ENCODE measurements around the gene ARL15. TPM values are rescaled to one million over a fixed set of nuclear protein-coding genes. Genes with fewer than 3 reads are reported as not detected.

Gene ARL15
- total RNA-seq, 1 donor from 2014 or later = 14.0 TPM

- Mint-ChIP-seq H3K4me3 (ENCODE audit: unreplicated experiment) (no peak overlapping the region), H3K27ac (ENCODE audit: unreplicated experiment) (no peak overlapping the region), H3K4me1 (ENCODE audit: low read depth) (no peaks in the 10 kb centered on the region), H3K27me3 (ENCODE audit: low read depth) (peaks cover 13% of the 10 kb centered on the region), H3K9me3 (ENCODE audit: low read depth) (no peaks in the 10 kb centered on the region), H3K36me3 (ENCODE audit: low read depth) (peaks cover 1% of the 10 kb centered on the region)
- no peak for TF ChIP-seq CTCF (IDR thresholded peaks at IDR 0.05)
- no peak for DNase-seq (ENCODE audit: low spot score)
Measured at GRCh38 chr5:54320256-54320655, 9.9 kb upstream of the ARL15 start.

GRCh38 chr5:54317511-54318260 is 7.3 kb upstream of the ARL15 start:
- Mint-ChIP-seq H3K4me1 (ENCODE audit: low read depth) (peaks cover 4% of the 10 kb centered on the region), H3K36me3 (ENCODE audit: low read depth) (no peaks in the 10 kb centered on the region), H3K9me3 (ENCODE audit: low read depth) (no peaks in the 10 kb centered on the region), H3K27me3 (ENCODE audit: low read depth) (peaks cover 11% of the 10 kb centered on the region), H3K27ac (ENCODE audit: unreplicated experiment) (no peak overlapping the region), H3K4me3 (ENCODE audit: unreplicated experiment) (no peak overlapping the region)
- no peak for DNase-seq (ENCODE audit: low spot score)
- no peak for TF ChIP-seq CTCF (IDR thresholded peaks at IDR 0.05)

- DNase-seq (ENCODE audit: low spot score) = no peak
- Mint-ChIP-seq H3K9me3 (ENCODE audit: low read depth) (no peaks in the 10 kb centered on the region), H3K27ac (ENCODE audit: unreplicated experiment) (no peak overlapping the region), H3K27me3 (ENCODE audit: low read depth) (peaks cover 11% of the 10 kb centered on the region), H3K4me3 (ENCODE audit: unreplicated experiment) (no peak overlapping the region), H3K4me1 (ENCODE audit: low read depth) (peaks cover 10% of the 10 kb centered on the region), H3K36me3 (ENCODE audit: low read depth) (no peaks in the 10 kb centered on the region)
- no peak for TF ChIP-seq CTCF (IDR thresholded peaks at IDR 0.05)
Measured at GRCh38 chr5:54315736-54316528, 5.6 kb upstream of the ARL15 start.

- H3K9me3 Mint-ChIP-seq (ENCODE audit: low read depth) = no peaks in the 10 kb centered on the region
- no peak for TF ChIP-seq CTCF (IDR thresholded peaks at IDR 0.05)
- DNase-seq (ENCODE audit: low spot score) = no peak
- no peak overlapping the region for H3K27ac Mint-ChIP-seq (ENCODE audit: unreplicated experiment)
- H3K4me1 Mint-ChIP-seq (ENCODE audit: low read depth) = peaks cover 19% of the 10 kb centered on the region
- no peaks in the 10 kb centered on the region for H3K36me3 Mint-ChIP-seq (ENCODE audit: low read depth)
- no peaks in the 10 kb centered on the region for H3K27me3 Mint-ChIP-seq (ENCODE audit: low read depth)
- no peak overlapping the region for H3K4me3 Mint-ChIP-seq (ENCODE audit: unreplicated experiment)
Measured at GRCh38 chr5:54313311-54314270, 3.2 kb upstream of the ARL15 start.

GRCh38 chr5:54312499-54312898 is 2.1 kb upstream of the ARL15 start:
- Mint-ChIP-seq H3K4me3 (ENCODE audit: unreplicated experiment) (no peak overlapping the region), H3K36me3 (ENCODE audit: low read depth) (no peaks in the 10 kb centered on the region), H3K27ac (ENCODE audit: unreplicated experiment) (no peak overlapping the region), H3K4me1 (ENCODE audit: low read depth) (peaks cover 19% of the 10 kb centered on the region), H3K27me3 (ENCODE audit: low read depth) (no peaks in the 10 kb centered on the region), H3K9me3 (ENCODE audit: low read depth) (no peaks in the 10 kb centered on the region)
- no peak for TF ChIP-seq CTCF (IDR thresholded peaks at IDR 0.05)
- DNase-seq (ENCODE audit: low spot score) = no peak

All from chondrocyte (in vitro differentiated cells).